NB4 (cell line): ENCODE data around the gene DOCK3.

Experiments used
- MAX ChIP-seq: IDR thresholded peaks from 2 replicates; pipeline ENCODE4 v1.6.1; 2011; ENCODE audit warnings: low read depth, low read length
- POLR2A ChIP-seq: IDR thresholded peaks from 2 replicates; pipeline ENCODE4 v1.6.1; 2011; ENCODE audit warnings: mild to moderate bottlenecking; ENCODE audit not compliant: insufficient read length; ENCODE audit errors: extremely low read depth
- TF ChIP-seq, protein P1 (sequence below): IDR thresholded peaks from one replicate; pipeline ENCODE4 v1.5.1; 2012; ENCODE audit warnings: low read depth, low read length

- no peak for TF ChIP-seq POLR2A
- TF ChIP-seq, protein P1, sequence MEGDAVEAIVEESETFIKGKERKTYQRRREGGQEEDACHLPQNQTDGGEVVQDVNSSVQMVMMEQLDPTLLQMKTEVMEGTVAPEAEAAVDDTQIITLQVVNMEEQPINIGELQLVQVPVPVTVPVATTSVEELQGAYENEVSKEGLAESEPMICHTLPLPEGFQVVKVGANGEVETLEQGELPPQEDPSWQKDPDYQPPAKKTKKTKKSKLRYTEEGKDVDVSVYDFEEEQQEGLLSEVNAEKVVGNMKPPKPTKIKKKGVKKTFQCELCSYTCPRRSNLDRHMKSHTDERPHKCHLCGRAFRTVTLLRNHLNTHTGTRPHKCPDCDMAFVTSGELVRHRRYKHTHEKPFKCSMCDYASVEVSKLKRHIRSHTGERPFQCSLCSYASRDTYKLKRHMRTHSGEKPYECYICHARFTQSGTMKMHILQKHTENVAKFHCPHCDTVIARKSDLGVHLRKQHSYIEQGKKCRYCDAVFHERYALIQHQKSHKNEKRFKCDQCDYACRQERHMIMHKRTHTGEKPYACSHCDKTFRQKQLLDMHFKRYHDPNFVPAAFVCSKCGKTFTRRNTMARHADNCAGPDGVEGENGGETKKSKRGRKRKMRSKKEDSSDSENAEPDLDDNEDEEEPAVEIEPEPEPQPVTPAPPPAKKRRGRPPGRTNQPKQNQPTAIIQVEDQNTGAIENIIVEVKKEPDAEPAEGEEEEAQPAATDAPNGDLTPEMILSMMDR: no peak
- TF ChIP-seq MAX: no peak
Observed at GRCh38 chr3:50806806-50807205, 132.1 kb downstream of the DOCK3 start.
